ENCODE measurements around the gene CDK12.
"Not testable (repeated sequence)": the region's sequence is repeated elsewhere in the genome, so short reads cannot be mapped to it uniquely, and the experiment has no call there.

CDK12 gene

GRCh38 chr17:39461113-39461925, at the start of gene CDK12:
Gene CDK12 (plus strand): TSS chr17:39461486. CDS start chr17:39462072, 586 bp downstream.
- in situ Hi-C loops (cut with MboI; ENCODE audit: low sequenced_read_pairs), result no loop called here

GRCh38 chr17:39416141-39416540, 45.1 kb upstream of the CDK12 start:
- in situ Hi-C loops (cut with MboI; ENCODE audit: low sequenced_read_pairs), result no loop called here

- in situ Hi-C loops (cut with MboI; ENCODE audit: low sequenced_read_pairs), result no loop called here
These were observed 31.7 kb upstream of the CDK12 start for GRCh38 chr17:39429600-39429999.

- in situ Hi-C loops (cut with MboI; ENCODE audit: low sequenced_read_pairs), result not testable (repeated sequence)
These were observed 21.4 kb upstream of the CDK12 start for GRCh38 chr17:39439868-39440267.

GRCh38 chr17:39443326-39443725, 18.0 kb upstream of the CDK12 start:
- in situ Hi-C loops (cut with MboI; ENCODE audit: low sequenced_read_pairs), result no loop called here

GRCh38 chr17:39447561-39447960, 13.7 kb upstream of the CDK12 start:
- in situ Hi-C loops (cut with MboI; ENCODE audit: low sequenced_read_pairs), result no loop called here

- in situ Hi-C loops (cut with MboI; ENCODE audit: low sequenced_read_pairs), result no loop called here
These were observed 11.2 kb upstream of the CDK12 start for GRCh38 chr17:39450051-39450450.

- in situ Hi-C loops (cut with MboI; ENCODE audit: low sequenced_read_pairs), result no loop called here
These were observed 10.3 kb upstream of the CDK12 start, which contains the start of gene MED1 for GRCh38 chr17:39450847-39451581. Gene MED1 (minus strand): TSS chr17:39451263. CDS start chr17:39451062, 201 bp downstream.

GRCh38 chr17:39455919-39456318, 5.4 kb upstream of the CDK12 start:
- in situ Hi-C loops (cut with MboI; ENCODE audit: low sequenced_read_pairs), result no loop called here

- in situ Hi-C loops (cut with MboI; ENCODE audit: low sequenced_read_pairs), result no loop called here
These were observed 762 bp downstream of the CDK12 start for GRCh38 chr17:39461926-39462569.

GRCh38 chr17:39462631-39463375, 1.5 kb downstream of the CDK12 start:
- in situ Hi-C loops (cut with MboI; ENCODE audit: low sequenced_read_pairs), result no loop called here

- in situ Hi-C loops (cut with MboI; ENCODE audit: low sequenced_read_pairs), result not testable (repeated sequence)
These were observed 3.4 kb downstream of the CDK12 start for GRCh38 chr17:39464639-39465181.

- in situ Hi-C loops (cut with MboI; ENCODE audit: low sequenced_read_pairs), result not testable (repeated sequence)
These were observed 7.3 kb downstream of the CDK12 start for GRCh38 chr17:39468610-39469009.

GRCh38 chr17:39473310-39473709, 12.0 kb downstream of the CDK12 start:
- in situ Hi-C loops (cut with MboI; ENCODE audit: low sequenced_read_pairs), result no loop called here

- in situ Hi-C loops (cut with MboI; ENCODE audit: low sequenced_read_pairs), result not testable (repeated sequence)
These were observed 18.3 kb downstream of the CDK12 start for GRCh38 chr17:39479631-39480030.

GRCh38 chr17:39483506-39483905, 22.2 kb downstream of the CDK12 start:
- in situ Hi-C loops (cut with MboI; ENCODE audit: low sequenced_read_pairs), result no loop called here

- in situ Hi-C loops (cut with MboI; ENCODE audit: low sequenced_read_pairs), result no loop called here
These were observed 22.9 kb downstream of the CDK12 start for GRCh38 chr17:39484178-39484577.

GRCh38 chr17:39485555-39485954, 24.3 kb downstream of the CDK12 start:
- in situ Hi-C loops (cut with MboI; ENCODE audit: low sequenced_read_pairs), result no loop called here

- in situ Hi-C loops (cut with MboI; ENCODE audit: low sequenced_read_pairs), result no loop called here
These were observed 25.0 kb downstream of the CDK12 start for GRCh38 chr17:39486242-39486641.

GRCh38 chr17:39487490-39487889, 26.2 kb downstream of the CDK12 start:
- in situ Hi-C loops (cut with MboI; ENCODE audit: low sequenced_read_pairs), result not testable (repeated sequence)

All from HL-60/S4 treated with retinoic acid at 250 ng/mL for 4 days and 3 days (cell line).